Fibroblast of lung (primary cell): Measurements from ENCODE around the gene TSGA10IP. TPM values are rescaled to one million over a fixed set of nuclear protein-coding genes. Genes with fewer than 3 reads are reported as not detected.

Source experiments
- DNase-seq, 2 donors: peaks; one replicate each; pipeline versions ENCODE4 v3.0.0 to v3.0.0-alpha.2; 2010; ENCODE audit warnings: low read depth in 2 of 2
- H2AFZ ChIP-seq: 2 replicates; pipeline ENCODE4 v1.5.1; 2012; ENCODE audit warnings: low read length, control low read depth, inconsistent platforms
- H3K27ac ChIP-seq: 2 replicates; pipeline ENCODE4 v1.5.1; 2011; ENCODE audit warnings: low read length, control low read depth; ENCODE audit not compliant: insufficient read depth
- H3K27me3 ChIP-seq: 2 replicates; pipeline ENCODE4 v1.5.1; 2011; ENCODE audit warnings: mild to moderate bottlenecking, low read length; ENCODE audit not compliant: control insufficient read depth, insufficient read depth
- H3K36me3 ChIP-seq: 2 replicates; pipeline ENCODE4 v1.5.1; 2011; ENCODE audit warnings: low read length; ENCODE audit not compliant: control insufficient read depth, insufficient read depth
- H3K4me1 ChIP-seq: 2 replicates; pipeline ENCODE4 v1.5.1; 2011; ENCODE audit warnings: low read length; ENCODE audit not compliant: control insufficient read depth, insufficient read depth; ENCODE audit errors: extremely low read depth
- H3K4me2 ChIP-seq: 2 replicates; pipeline ENCODE4 v1.5.1; 2011; ENCODE audit warnings: low read length, control low read depth; ENCODE audit not compliant: insufficient read depth; ENCODE audit errors: extremely low read depth
- H3K4me3 ChIP-seq, 4 experiments: fragments of 200-600 bp in 1 of 4; sonication (generic) in 1 of 4; replicated peaks in 1 of 4; 2 replicates each; pipeline ENCODE4 v1.5.1; 2011 to 2016; ENCODE audit warnings: low read length in 4 of 4, low read depth in 3 of 4, mild to moderate bottlenecking in 3 of 4, control low read depth in 2 of 4, inconsistent platforms in 1 of 4, mixed read lengths in 1 of 4; ENCODE audit not compliant: insufficient read depth in 1 of 4; ENCODE audit errors: control extremely low read depth in 1 of 4
- H3K79me2 ChIP-seq: 2 replicates; pipeline ENCODE4 v1.5.1; 2012; ENCODE audit warnings: mild to moderate bottlenecking, low read length, inconsistent platforms; ENCODE audit not compliant: control insufficient read depth, insufficient read depth
- H3K9ac ChIP-seq: 2 replicates; pipeline ENCODE4 v1.5.1; 2011; ENCODE audit warnings: mild to moderate bottlenecking, low read length, control low read depth; ENCODE audit not compliant: insufficient read depth
- H3K9me3 ChIP-seq: 2 replicates; pipeline ENCODE4 v1.5.1; 2012; ENCODE audit warnings: low read depth, low read length; ENCODE audit not compliant: control insufficient read depth, insufficient read depth
- H4K20me1 ChIP-seq: 2 replicates; pipeline ENCODE4 v1.5.1; 2011; ENCODE audit warnings: low read length; ENCODE audit not compliant: control insufficient read depth, insufficient read depth; ENCODE audit errors: extremely low read depth
- CTCF ChIP-seq, 2 donors: IDR thresholded peaks in 1 of 2; conservative IDR thresholded peaks in 1 of 2; 1 replicate in 1 of 2; 2 replicates in 1 of 2; pipeline ENCODE4 v1.5.1; 2011 to 2012; ENCODE audit warnings: low read length in 2 of 2, control low read depth in 1 of 2, inconsistent platforms in 1 of 2, low read depth in 1 of 2, mild to moderate bottlenecking in 1 of 2
- EZH2 ChIP-seq: IDR thresholded peaks from 2 replicates; pipeline ENCODE4 v1.5.1; 2012; ENCODE audit warnings: low read length, control low read depth, mild to moderate bottlenecking; ENCODE audit errors: missing control alignments
- polyA plus RNA-seq, 2 donors: library from polyadenylated mRNA; depleted of rRNA in 1 of 2; stranded (reverse) in 1 of 2; unstranded in 1 of 2; fragments of >200 nt; gene quantifications; 2 replicates each; pipeline ENCODE4 v1.2.1, GENCODE V29; 2011 to 2012; ENCODE audit warnings: missing spikeins in 1 of 2
- total RNA-seq: library from RNA; depleted of rRNA; stranded (reverse); fragments of >200 nt; gene quantifications from 2 replicates; pipeline ENCODE4 v1.2.1, GENCODE V29; 2014

TSGA10IP gene
- total and polyA plus RNA-seq, 2 donors (not counting 1 experiment from before 2014, with no cell fraction given): 0.17 TPM; not detected in 1

- H3K36me3 ChIP-seq: no peaks in the 10 kb centered on the region
- H3K79me2 ChIP-seq: no peaks in the 10 kb centered on the region
- H3K9me3 ChIP-seq: no peaks in the 10 kb centered on the region
- no peak overlapping the region for H3K4me2 ChIP-seq
- TF ChIP-seq EZH2 (no peak), CTCF (conservative IDR thresholded peaks at IDR 0.05 in 1 of 2, IDR thresholded peaks at IDR 0.05 in 1 of 2; ENCODE audit: low read depth in 1 of 2, low read length in 2 of 2) (no peak)
- no peak overlapping the region for H3K9ac ChIP-seq
- H3K4me3 ChIP-seq: no peak overlapping the region
- H3K27ac ChIP-seq: no peak overlapping the region
- H3K27me3 ChIP-seq: no peaks in the 10 kb centered on the region
- peaks cover 5% of the 10 kb centered on the region for H3K4me1 ChIP-seq
- H4K20me1 ChIP-seq: no peaks in the 10 kb centered on the region
- no peak overlapping the region for H2AFZ ChIP-seq
- DNase-seq: no peak
These were observed 513 bp upstream of the TSGA10IP start for GRCh38 chr11:65944767-65945166.

- DNase-seq: no peak
- no peaks in the 10 kb centered on the region for H3K9me3 ChIP-seq
- H3K9ac ChIP-seq: no peak overlapping the region
- H3K4me2 ChIP-seq: no peak overlapping the region
- H2AFZ ChIP-seq: no peak overlapping the region
- no peaks in the 10 kb centered on the region for H3K27me3 ChIP-seq
- TF ChIP-seq CTCF (conservative IDR thresholded peaks at IDR 0.05 in 1 of 2, IDR thresholded peaks at IDR 0.05 in 1 of 2; ENCODE audit: low read depth in 1 of 2, low read length in 2 of 2): no peak
- TF ChIP-seq EZH2: no peak
- no peaks in the 10 kb centered on the region for H3K79me2 ChIP-seq
- H3K4me3 ChIP-seq: no peak overlapping the region
- H3K36me3 ChIP-seq: no peaks in the 10 kb centered on the region
- H3K4me1 ChIP-seq: peaks cover 5% of the 10 kb centered on the region
- H4K20me1 ChIP-seq: no peaks in the 10 kb centered on the region
- H3K27ac ChIP-seq: no peak overlapping the region
These were observed 770 bp downstream of the TSGA10IP start for GRCh38 chr11:65945941-65946558.

- no peak overlapping the region for H3K4me3 ChIP-seq
- no peak overlapping the region for H3K9ac ChIP-seq
- no peak overlapping the region for H3K27ac ChIP-seq
- no peaks in the 10 kb centered on the region for H3K9me3 ChIP-seq
- no peaks in the 10 kb centered on the region for H3K27me3 ChIP-seq
- H3K79me2 ChIP-seq: no peaks in the 10 kb centered on the region
- no peak overlapping the region for H2AFZ ChIP-seq
- no peaks in the 10 kb centered on the region for H3K36me3 ChIP-seq
- DNase-seq: no peak
- TF ChIP-seq EZH2 (no peak), CTCF (conservative IDR thresholded peaks at IDR 0.05 in 1 of 2, IDR thresholded peaks at IDR 0.05 in 1 of 2; ENCODE audit: low read depth in 1 of 2, low read length in 2 of 2) (no peak)
- H4K20me1 ChIP-seq: no peaks in the 10 kb centered on the region
- H3K4me2 ChIP-seq: no peak overlapping the region
- H3K4me1 ChIP-seq: peaks cover under 1% of the 10 kb centered on the region
These were observed 1.4 kb downstream of the TSGA10IP start for GRCh38 chr11:65946655-65947054.
